ENCODE results near the gene IRF2BP2.

The IRF2BP2 gene

GRCh38 chr1:234589064-234589800 is 20.7 kb downstream of the IRF2BP2 start:
- Mint-ChIP-seq H3K4me1 (peaks cover 7% of the 10 kb centered on the region), H3K4me3 (no peak overlapping the region), H3K27me3 (no peaks in the 10 kb centered on the region), H3K27ac (no peak overlapping the region), H3K9me3 (no peaks in the 10 kb centered on the region), H3K36me3 (no peaks in the 10 kb centered on the region)
- ATAC-seq = no peak

GRCh38 chr1:234588386-234588785 is 21.6 kb downstream of the IRF2BP2 start:
- Mint-ChIP-seq H3K9me3 (no peaks in the 10 kb centered on the region), H3K27me3 (no peaks in the 10 kb centered on the region), H3K4me1 (peaks cover 7% of the 10 kb centered on the region), H3K4me3 (no peak overlapping the region), H3K27ac (no peak overlapping the region), H3K36me3 (no peaks in the 10 kb centered on the region)
- ATAC-seq = no peak

GRCh38 chr1:234586892-234587485 is 23.0 kb downstream of the IRF2BP2 start:
- Mint-ChIP-seq H3K4me3 (no peak overlapping the region), H3K9me3 (no peaks in the 10 kb centered on the region), H3K36me3 (no peaks in the 10 kb centered on the region), H3K4me1 (peaks cover 7% of the 10 kb centered on the region), H3K27me3 (no peaks in the 10 kb centered on the region), H3K27ac (no peak overlapping the region)
- no peak for ATAC-seq

- no peak overlapping the region for H3K27ac Mint-ChIP-seq
- no peak for ATAC-seq
- H3K4me1 Mint-ChIP-seq = peaks cover 7% of the 10 kb centered on the region
- no peaks in the 10 kb centered on the region for H3K27me3 Mint-ChIP-seq
- peaks cover under 1% of the 10 kb centered on the region for H3K9me3 Mint-ChIP-seq
- H3K36me3 Mint-ChIP-seq = no peaks in the 10 kb centered on the region
- no peak overlapping the region for H3K4me3 Mint-ChIP-seq
Observed at GRCh38 chr1:234586304-234586703, 23.7 kb downstream of the IRF2BP2 start.

- H3K27ac Mint-ChIP-seq = no peak overlapping the region
- H3K36me3 Mint-ChIP-seq = no peaks in the 10 kb centered on the region
- peaks cover 7% of the 10 kb centered on the region for H3K4me1 Mint-ChIP-seq
Observed at GRCh38 chr1:234585330-234586055, 24.5 kb downstream of the IRF2BP2 start.

GRCh38 chr1:234584926-234585325 is 25.1 kb downstream of the IRF2BP2 start:
- H3K36me3 Mint-ChIP-seq = no peaks in the 10 kb centered on the region
- no peak overlapping the region for H3K27ac Mint-ChIP-seq
- no peak overlapping the region for H3K4me3 Mint-ChIP-seq
- peaks cover 2% of the 10 kb centered on the region for H3K9me3 Mint-ChIP-seq
- ATAC-seq = no peak
- H3K4me1 Mint-ChIP-seq = peaks cover 7% of the 10 kb centered on the region
- no peaks in the 10 kb centered on the region for H3K27me3 Mint-ChIP-seq

More at GRCh38 chr1:234585330-234586055, 24.5 kb downstream of the IRF2BP2 start:
- Mint-ChIP-seq H3K27me3 (no peaks in the 10 kb centered on the region), H3K9me3 (peaks cover 2% of the 10 kb centered on the region), H3K4me3 (no peak overlapping the region)
- no peak for ATAC-seq

GRCh38 chr1:234584420-234584805 is 25.6 kb downstream of the IRF2BP2 start:
- Mint-ChIP-seq H3K27ac (no peak overlapping the region), H3K4me1 (peaks cover 7% of the 10 kb centered on the region), H3K9me3 (peaks cover 2% of the 10 kb centered on the region), H3K27me3 (no peaks in the 10 kb centered on the region), H3K36me3 (no peaks in the 10 kb centered on the region), H3K4me3 (no peak overlapping the region)
- ATAC-seq = no peak

GRCh38 chr1:234583755-234584419 is 26.1 kb downstream of the IRF2BP2 start:
- peaks cover 7% of the 10 kb centered on the region for H3K4me1 Mint-ChIP-seq
- no peak for ATAC-seq
- no peaks in the 10 kb centered on the region for H3K36me3 Mint-ChIP-seq
- no peak overlapping the region for H3K27ac Mint-ChIP-seq
- H3K27me3 Mint-ChIP-seq = no peaks in the 10 kb centered on the region
- H3K4me3 Mint-ChIP-seq = no peak overlapping the region
- H3K9me3 Mint-ChIP-seq = peaks cover 2% of the 10 kb centered on the region

- Mint-ChIP-seq H3K36me3 (no peaks in the 10 kb centered on the region), H3K4me3 (no peak overlapping the region), H3K27ac (no peak overlapping the region), H3K27me3 (no peaks in the 10 kb centered on the region), H3K4me1 (peaks cover 7% of the 10 kb centered on the region), H3K9me3 (peaks cover 2% of the 10 kb centered on the region)
- ATAC-seq = no peak
Observed at GRCh38 chr1:234582681-234583301, 27.2 kb downstream of the IRF2BP2 start.

GRCh38 chr1:234582186-234582585 is 27.8 kb downstream of the IRF2BP2 start:
- Mint-ChIP-seq H3K9me3 (peaks cover 2% of the 10 kb centered on the region), H3K4me3 (no peak overlapping the region), H3K36me3 (no peaks in the 10 kb centered on the region), H3K27me3 (no peaks in the 10 kb centered on the region), H3K27ac (no peak overlapping the region), H3K4me1 (peaks cover 6% of the 10 kb centered on the region)
- no peak for ATAC-seq

GRCh38 chr1:234581063-234581714 is 28.8 kb downstream of the IRF2BP2 start:
- Mint-ChIP-seq H3K4me3 (no peak overlapping the region), H3K27me3 (no peaks in the 10 kb centered on the region), H3K36me3 (no peaks in the 10 kb centered on the region), H3K9me3 (peaks cover 2% of the 10 kb centered on the region), H3K4me1 (no peaks in the 10 kb centered on the region), H3K27ac (no peak overlapping the region)
- no peak for ATAC-seq

GRCh38 chr1:234579967-234580366 is 30.0 kb downstream of the IRF2BP2 start:
- ATAC-seq = no peak
- Mint-ChIP-seq H3K9me3 (peaks cover 2% of the 10 kb centered on the region), H3K27me3 (no peaks in the 10 kb centered on the region), H3K36me3 (no peaks in the 10 kb centered on the region), H3K4me1 (no peaks in the 10 kb centered on the region), H3K27ac (no peak overlapping the region), H3K4me3 (no peak overlapping the region)

GRCh38 chr1:234578735-234579134 is 31.2 kb downstream of the IRF2BP2 start:
- H3K36me3 Mint-ChIP-seq = no peaks in the 10 kb centered on the region
- H3K4me3 Mint-ChIP-seq = no peak overlapping the region
- ATAC-seq = no peak
- no peaks in the 10 kb centered on the region for H3K27me3 Mint-ChIP-seq
- H3K27ac Mint-ChIP-seq = no peak overlapping the region
- H3K4me1 Mint-ChIP-seq = no peaks in the 10 kb centered on the region
- H3K9me3 Mint-ChIP-seq = peaks cover 2% of the 10 kb centered on the region

GRCh38 chr1:234578087-234578486 is 31.9 kb downstream of the IRF2BP2 start:
- Mint-ChIP-seq H3K36me3 (no peaks in the 10 kb centered on the region), H3K4me3 (no peak overlapping the region), H3K27ac (no peak overlapping the region), H3K4me1 (no peaks in the 10 kb centered on the region), H3K27me3 (no peaks in the 10 kb centered on the region), H3K9me3 (peaks cover 2% of the 10 kb centered on the region)
- ATAC-seq = no peak

Data from stimulated activated memory B cell treated with anti-CD40 and anti-IgM and Interleukin-4, amounts not matched to agents 10 μg/mL and 1 μg/mL and 100 μg/mL, for 72 hours (primary cell).